Uterus (tissue), 4 donors: ENCODE results near the gene ZNF70. TPM values are rescaled to one million over a fixed set of nuclear protein-coding genes. Genes with fewer than 3 reads are reported as not detected.
A peak's percentile ranks its signal among the peaks of the same experiment; 100 is the strongest.

Experiments used
- DNase-seq, 2 donors: peaks; one replicate each; pipeline ENCODE4 v3.0.0-alpha.2; 2019 to 2020
- H3K27ac ChIP-seq, 2 donors: fragments of 200-600 bp; sonication (generic); 1 replicate in 1 of 2; 2 replicates in 1 of 2; pipeline ENCODE4 v1.5.1; 2016 to 2018
- H3K27me3 ChIP-seq, 2 donors: fragments of 200-600 bp; sonication (generic); one replicate each; pipeline ENCODE4 v1.5.1; 2018 to 2019; ENCODE audit warnings: control low read depth in 1 of 2
- H3K36me3 ChIP-seq, 2 donors: fragments of 200-600 bp; sonication (generic); one replicate each; pipeline ENCODE4 v1.5.1; 2019; ENCODE audit warnings: control low read depth in 1 of 2
- H3K4me1 ChIP-seq, 2 donors: fragments of 200-600 bp; sonication (generic); one replicate each; pipeline ENCODE4 v1.5.1; 2018 to 2019; ENCODE audit warnings: control low read depth in 1 of 2
- H3K4me3 ChIP-seq, 2 donors: fragments of 200-600 bp; sonication (generic); 1 replicate in 1 of 2; 2 replicates in 1 of 2; pipeline ENCODE4 v1.5.1; 2018 to 2019; ENCODE audit warnings: mild to moderate bottlenecking in 1 of 2
- H3K9me3 ChIP-seq, 2 donors: fragments of 200-600 bp; sonication (generic); one replicate each; pipeline ENCODE4 v1.5.1; 2019; ENCODE audit warnings: control low read depth in 1 of 2
- CTCF ChIP-seq, 4 experiments: fragments of 200-600 bp in 2 of 4; fragments of 450-650 bp in 2 of 4; sonication (generic) in 2 of 4; IDR thresholded peaks; one replicate each; pipeline ENCODE4 v1.5.1; 2016 to 2019; ENCODE audit warnings: antibody characterized with exemption in 4 of 4, mild to moderate bottlenecking in 2 of 4, moderate library complexity in 1 of 4
- POLR2A ChIP-seq, 2 donors: fragments of 450-650 bp; IDR thresholded peaks; one replicate each; pipeline ENCODE4 v1.6.1; 2016; ENCODE audit warnings: antibody characterized with exemption in 2 of 2, mild to moderate bottlenecking in 1 of 2, moderate library complexity in 1 of 2
- intact Hi-C: fragments of 100-400 bp; cut with DNase I; formaldehyde crosslinking; loops from one replicate; pipeline ENCODE4 v1.15.1; 2023; ENCODE audit warnings: low total_unique reads
- total RNA-seq, 4 donors: library from RNA; depleted of rRNA in 3 of 4; stranded (reverse); fragments of >200 nt in 3 of 4; gene quantifications; one replicate each; pipeline versions ENCODE4 v1.1.0 to v1.2.4, GENCODE V29; 2014 to 2023
- donor health status: DM: yes; HTN: yes; CAD: no.

ZNF70 gene
- total RNA-seq, 4 donors from 2014 or later: 3.6 to 13.8 (median 6.2) TPM

- no peak for TF ChIP-seq POLR2A (IDR thresholded peaks at IDR 0.05)
- TF ChIP-seq CTCF (IDR thresholded peaks at IDR 0.05): no peak
- DNase-seq: peak; percentile 80
- H3K4me3 ChIP-seq: no peak overlapping the region
- H3K27me3 ChIP-seq: no peaks in the 10 kb centered on the region
- no peaks in the 10 kb centered on the region for H3K9me3 ChIP-seq
- H3K4me1 ChIP-seq: peaks cover 16 to 22% of the 10 kb centered on the region in 2 donors
- intact Hi-C loops: no loop called here
- H3K36me3 ChIP-seq: no peaks in the 10 kb centered on the region
- peak overlapping the region; percentile 74 to 79 for H3K27ac ChIP-seq
These were observed 40.2 kb upstream of the ZNF70 start for GRCh38 chr22:23790819-23791737.

- TF ChIP-seq CTCF (IDR thresholded peaks at IDR 0.05) (no peak), POLR2A (IDR thresholded peaks at IDR 0.05) (no peak)
- Histone ChIP-seq H3K27ac (peak overlapping the region in 1 of 2 donors; percentile 79), H3K27me3 (no peaks in the 10 kb centered on the region), H3K4me3 (no peak overlapping the region), H3K36me3 (no peaks in the 10 kb centered on the region), H3K9me3 (no peaks in the 10 kb centered on the region), H3K4me1 (peaks cover 16 to 23% of the 10 kb centered on the region in 2 donors)
- no peak for DNase-seq
- intact Hi-C loops: no loop called here
These were observed 38.7 kb upstream of the ZNF70 start for GRCh38 chr22:23789638-23790037.

GRCh38 chr22:23789121-23789520 is 38.2 kb upstream of the ZNF70 start:
- peaks cover 16 to 23% of the 10 kb centered on the region in 2 donors for H3K4me1 ChIP-seq
- no peaks in the 10 kb centered on the region for H3K27me3 ChIP-seq
- H3K27ac ChIP-seq: no peak overlapping the region
- TF ChIP-seq CTCF (IDR thresholded peaks at IDR 0.05): no peak
- TF ChIP-seq POLR2A (IDR thresholded peaks at IDR 0.05): no peak
- intact Hi-C loops: no loop called here
- no peaks in the 10 kb centered on the region for H3K36me3 ChIP-seq
- DNase-seq: no peak
- H3K9me3 ChIP-seq: no peaks in the 10 kb centered on the region
- H3K4me3 ChIP-seq: no peak overlapping the region

- H3K27me3 ChIP-seq: no peaks in the 10 kb centered on the region
- no peak for DNase-seq
- H3K4me1 ChIP-seq: peaks cover 16 to 23% of the 10 kb centered on the region in 2 donors
- H3K36me3 ChIP-seq: no peaks in the 10 kb centered on the region
- no peak for TF ChIP-seq POLR2A (IDR thresholded peaks at IDR 0.05)
- TF ChIP-seq CTCF (IDR thresholded peaks at IDR 0.05): no peak
- H3K4me3 ChIP-seq: peak overlapping the region; percentile 82 to 96
- intact Hi-C loops: no loop called here
- no peaks in the 10 kb centered on the region for H3K9me3 ChIP-seq
- H3K27ac ChIP-seq: peak overlapping the region; percentile 100
These were observed 37.0 kb upstream of the ZNF70 start for GRCh38 chr22:23787910-23788309.

GRCh38 chr22:23787600-23787896 is 36.6 kb upstream of the ZNF70 start:
- DNase-seq: no peak
- intact Hi-C loops: no loop called here
- peaks cover 16 to 23% of the 10 kb centered on the region in 2 donors for H3K4me1 ChIP-seq

More at GRCh38 chr22:23787600-23787896, 36.6 kb upstream of the ZNF70 start:
- Histone ChIP-seq H3K4me3 (peak overlapping the region; percentile 82 to 96), H3K27ac (peak overlapping the region; percentile 100), H3K9me3 (no peaks in the 10 kb centered on the region), H3K36me3 (no peaks in the 10 kb centered on the region), H3K27me3 (no peaks in the 10 kb centered on the region)
- TF ChIP-seq POLR2A (IDR thresholded peaks at IDR 0.05): no peak
- peak in 1 of 4 experiments; percentile 2 for TF ChIP-seq CTCF (IDR thresholded peaks at IDR 0.05)
